GM12878 (cell line): ENCODE data around the gene EIF2S2.
"Not testable (repeated sequence)": the region's sequence is repeated elsewhere in the genome, so short reads cannot be mapped to it uniquely, and the experiment has no call there.

Source experiments
- CHD2 ChIP-seq: IDR thresholded peaks from 2 replicates; pipeline ENCODE4 v1.6.1; 2011; ENCODE audit warnings: low read depth, low read length, improper control_type of control experiment, borderline replicate concordance
- CREB1 ChIP-seq: IDR thresholded peaks from 2 replicates; pipeline ENCODE4 v1.6.1; 2012; ENCODE audit warnings: low read depth, mild to moderate bottlenecking, inconsistent platforms
- EGR1 ChIP-seq, 2 experiments: IDR thresholded peaks; 1 replicate in 1 of 2; 2 replicates in 1 of 2; pipeline ENCODE4 v1.6.1; 2011 to 2012; ENCODE audit warnings: low read depth in 2 of 2, low read length in 2 of 2, borderline replicate concordance in 1 of 2, mild to moderate bottlenecking in 1 of 2, moderate library complexity in 1 of 2
- ETV6 ChIP-seq, 2 experiments: fragments of 450-650 bp in 1 of 2; IDR thresholded peaks in 1 of 2; conservative IDR thresholded peaks in 1 of 2; 2 replicates each; pipeline ENCODE4 v1.6.1; 2014; ENCODE audit warnings: antibody characterized with exemption in 1 of 2, borderline replicate concordance in 1 of 2, low read depth in 1 of 2, mild to moderate bottlenecking in 1 of 2, moderate library complexity in 1 of 2
- SP1 ChIP-seq: IDR thresholded peaks from one replicate; pipeline ENCODE4 v1.6.1; 2011; ENCODE audit warnings: low read depth, low read length
- TF ChIP-seq, protein P1 (sequence below), 3 experiments: IDR thresholded peaks in 2 of 3; conservative IDR thresholded peaks in 1 of 3; 2 replicates each; pipeline ENCODE4 v1.5.1; 2011; ENCODE audit warnings: low read depth in 3 of 3, low read length in 3 of 3, mild to moderate bottlenecking in 3 of 3, control low read depth in 2 of 3, moderate library complexity in 2 of 3, inconsistent platforms in 1 of 3, mixed read lengths in 1 of 3; ENCODE audit not compliant: control insufficient read depth in 2 of 3, insufficient read depth in 1 of 3; ENCODE audit errors: extremely low read depth in 1 of 3
- TF ChIP-seq, protein P2 (sequence below): IDR thresholded peaks from 2 replicates; pipeline ENCODE4 v1.6.1; 2011; ENCODE audit warnings: low read depth, mild to moderate bottlenecking, low read length, moderate library complexity, borderline replicate concordance; ENCODE audit errors: extremely low read depth

DNA sequence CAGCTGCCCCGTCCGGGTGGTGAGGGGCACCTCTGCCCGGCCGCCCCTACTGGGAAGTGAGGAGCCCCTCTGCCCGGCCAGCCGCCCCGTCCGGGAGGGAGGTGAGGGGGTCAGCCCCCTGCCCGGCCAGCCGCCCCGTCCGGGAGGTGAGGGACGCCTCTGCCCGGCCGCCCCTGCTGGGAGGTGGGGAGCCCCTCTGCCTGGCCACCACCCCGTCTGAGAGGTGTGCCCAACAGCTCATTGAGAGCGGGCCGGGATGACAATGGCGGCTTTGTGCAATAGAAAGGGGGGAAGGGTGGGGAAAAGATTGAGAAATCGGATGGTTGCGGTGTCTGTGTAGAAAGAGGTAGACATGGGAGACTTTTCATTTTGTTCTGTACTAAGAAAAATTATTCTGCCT is 20.9 kb upstream of the EIF2S2 start:
- TF ChIP-seq SP1; CREB1; CHD2; EGR1 (IDR thresholded peaks at IDR 0.05; ENCODE audit: borderline replicate concordance in 1 of 2, low read depth in 2 of 2, low read length in 2 of 2); ETV6 (conservative IDR thresholded peaks at IDR 0.05 in 1 of 2, IDR thresholded peaks at IDR 0.05 in 1 of 2; ENCODE audit: borderline replicate concordance in 1 of 2, low read depth in 1 of 2): not testable (repeated sequence)
- TF ChIP-seq, protein P1, sequence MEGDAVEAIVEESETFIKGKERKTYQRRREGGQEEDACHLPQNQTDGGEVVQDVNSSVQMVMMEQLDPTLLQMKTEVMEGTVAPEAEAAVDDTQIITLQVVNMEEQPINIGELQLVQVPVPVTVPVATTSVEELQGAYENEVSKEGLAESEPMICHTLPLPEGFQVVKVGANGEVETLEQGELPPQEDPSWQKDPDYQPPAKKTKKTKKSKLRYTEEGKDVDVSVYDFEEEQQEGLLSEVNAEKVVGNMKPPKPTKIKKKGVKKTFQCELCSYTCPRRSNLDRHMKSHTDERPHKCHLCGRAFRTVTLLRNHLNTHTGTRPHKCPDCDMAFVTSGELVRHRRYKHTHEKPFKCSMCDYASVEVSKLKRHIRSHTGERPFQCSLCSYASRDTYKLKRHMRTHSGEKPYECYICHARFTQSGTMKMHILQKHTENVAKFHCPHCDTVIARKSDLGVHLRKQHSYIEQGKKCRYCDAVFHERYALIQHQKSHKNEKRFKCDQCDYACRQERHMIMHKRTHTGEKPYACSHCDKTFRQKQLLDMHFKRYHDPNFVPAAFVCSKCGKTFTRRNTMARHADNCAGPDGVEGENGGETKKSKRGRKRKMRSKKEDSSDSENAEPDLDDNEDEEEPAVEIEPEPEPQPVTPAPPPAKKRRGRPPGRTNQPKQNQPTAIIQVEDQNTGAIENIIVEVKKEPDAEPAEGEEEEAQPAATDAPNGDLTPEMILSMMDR (IDR thresholded peaks at IDR 0.05 in 2 of 3, conservative IDR thresholded peaks at IDR 0.05 in 1 of 3; ENCODE audit: control insufficient read depth in 2 of 3, extremely low read depth in 1 of 3, insufficient read depth in 1 of 3, low read depth in 3 of 3, low read length in 3 of 3) = not testable (repeated sequence)
- TF ChIP-seq, protein P2, sequence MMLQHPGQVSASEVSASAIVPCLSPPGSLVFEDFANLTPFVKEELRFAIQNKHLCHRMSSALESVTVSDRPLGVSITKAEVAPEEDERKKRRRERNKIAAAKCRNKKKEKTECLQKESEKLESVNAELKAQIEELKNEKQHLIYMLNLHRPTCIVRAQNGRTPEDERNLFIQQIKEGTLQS = not testable (repeated sequence)
